BLaER1 (cell line): Measurements from ENCODE around the gene EMP2.

Experiments used
- H3K27ac ChIP-seq: shearing (Covaris generic); formaldehyde crosslinking; 2 replicates; pipeline ENCODE4 v1.8.1; 2022
- H3K27me3 ChIP-seq: shearing (Covaris generic); formaldehyde crosslinking; 2 replicates; pipeline ENCODE4 v1.8.1; 2022
- H3K36me3 ChIP-seq: shearing (Covaris generic); formaldehyde crosslinking; 2 replicates; pipeline ENCODE4 v1.8.1; 2022
- H3K4me1 ChIP-seq: shearing (Covaris generic); formaldehyde crosslinking; 2 replicates; pipeline ENCODE4 v1.8.1; 2022
- H3K4me2 ChIP-seq: shearing (Covaris generic); formaldehyde crosslinking; 2 replicates; pipeline ENCODE4 v1.8.1; 2022
- H3K4me3 ChIP-seq: shearing (Covaris generic); formaldehyde crosslinking; 2 replicates; pipeline ENCODE4 v1.8.1; 2022
- H3K9ac ChIP-seq: shearing (Covaris generic); formaldehyde crosslinking; 2 replicates; pipeline ENCODE4 v1.8.1; 2022
- H3K9me3 ChIP-seq: shearing (Covaris generic); formaldehyde crosslinking; 2 replicates; pipeline ENCODE4 v1.8.1; 2022
- H4K20me1 ChIP-seq: shearing (Covaris generic); formaldehyde crosslinking; 2 replicates; pipeline ENCODE4 v1.8.1; 2022
- Cebpa-rat ChIP-seq: shearing (Covaris generic); IDR thresholded peaks from 2 replicates; pipeline ENCODE4 v1.8.1; 2022

The EMP2 gene

DNA sequence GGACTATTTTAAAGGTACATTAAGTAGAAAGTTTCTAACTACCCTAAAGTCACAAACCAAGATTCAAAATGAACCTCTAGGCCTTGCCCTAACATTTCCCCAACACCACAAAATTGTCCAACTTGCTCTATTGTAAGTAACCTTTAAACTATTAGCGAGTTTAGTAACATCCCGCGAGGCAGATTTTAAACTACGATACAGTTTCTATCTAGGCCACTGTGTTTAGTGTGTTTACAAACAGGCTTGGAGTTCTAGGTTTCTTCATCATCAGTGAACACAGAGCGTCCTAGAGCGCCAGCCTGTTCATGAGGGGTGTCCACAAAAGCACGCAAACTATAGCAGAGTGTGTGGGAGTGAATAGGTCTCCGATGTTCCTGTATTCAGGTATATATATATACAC is 51.8 kb downstream of the EMP2 start:
- no peaks in the 10 kb centered on the region for H3K36me3 ChIP-seq
- no peak for TF ChIP-seq Cebpa-rat
- H3K27ac ChIP-seq = no peak overlapping the region
- H4K20me1 ChIP-seq = no peaks in the 10 kb centered on the region
- no peaks in the 10 kb centered on the region for H3K9me3 ChIP-seq
- no peak overlapping the region for H3K4me2 ChIP-seq
- no peaks in the 10 kb centered on the region for H3K27me3 ChIP-seq
- H3K9ac ChIP-seq = no peak overlapping the region
- no peaks in the 10 kb centered on the region for H3K4me1 ChIP-seq
- no peak overlapping the region for H3K4me3 ChIP-seq

DNA sequence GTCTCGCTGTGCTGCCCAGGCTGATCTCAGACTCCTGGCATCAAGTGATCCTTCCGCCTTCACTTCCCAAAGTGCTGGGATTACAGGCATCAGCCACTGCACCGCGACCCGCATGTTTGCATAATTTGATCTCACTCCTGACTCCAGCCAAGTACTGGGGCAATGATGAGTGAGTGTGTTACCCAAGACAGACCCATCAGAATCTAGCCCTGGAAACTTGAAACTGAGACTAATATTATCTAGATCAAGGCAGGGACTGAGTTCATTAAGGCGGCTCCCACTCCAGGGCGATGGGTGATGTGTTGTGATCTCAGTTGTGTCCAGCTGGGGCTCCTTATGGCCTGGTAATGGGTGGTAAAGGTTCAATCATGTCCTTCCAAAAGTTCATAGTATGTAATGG is 53.4 kb downstream of the EMP2 start:
- peaks cover 5% of the 10 kb centered on the region; the same call in 1 of the 2 replicates for H3K4me1 ChIP-seq
- H3K27me3 ChIP-seq = no peaks in the 10 kb centered on the region
- H3K27ac ChIP-seq = no peak overlapping the region
- H3K9ac ChIP-seq = no peak overlapping the region
- H4K20me1 ChIP-seq = no peaks in the 10 kb centered on the region
- TF ChIP-seq Cebpa-rat = no peak
- no peak overlapping the region for H3K4me2 ChIP-seq
- no peak overlapping the region for H3K4me3 ChIP-seq
- no peaks in the 10 kb centered on the region for H3K36me3 ChIP-seq
- no peaks in the 10 kb centered on the region for H3K9me3 ChIP-seq

DNA sequence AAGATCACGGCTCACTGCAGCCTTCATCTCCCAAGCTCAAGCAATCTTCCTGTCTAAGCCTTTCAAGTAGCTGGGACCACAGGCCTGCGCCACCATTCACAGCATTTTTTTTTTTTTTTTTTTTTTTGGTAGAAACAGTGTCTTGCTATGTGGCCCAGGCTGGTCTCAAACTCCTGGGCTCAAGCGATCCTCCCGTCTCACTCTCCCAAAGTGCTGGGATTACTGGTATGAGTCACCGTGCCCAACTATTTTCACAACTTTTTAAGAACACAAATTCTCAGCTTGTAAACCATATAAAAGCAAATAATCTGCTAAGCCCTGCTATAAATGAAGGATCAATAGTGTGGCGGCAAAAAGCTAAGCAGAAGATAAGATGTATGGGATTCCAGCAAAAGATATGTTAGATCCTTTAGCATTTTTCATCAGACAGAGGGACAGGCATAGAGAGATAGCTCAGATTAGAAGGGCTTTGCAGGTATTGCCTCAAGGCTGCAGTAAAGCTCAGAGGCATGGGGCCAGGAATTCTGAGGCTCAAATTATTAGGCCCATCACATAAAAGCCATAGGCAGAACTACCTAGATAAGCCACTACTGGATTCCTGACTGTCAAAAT is 55.1 kb downstream of the EMP2 start:
- no peaks in the 10 kb centered on the region for H3K27me3 ChIP-seq

DNA sequence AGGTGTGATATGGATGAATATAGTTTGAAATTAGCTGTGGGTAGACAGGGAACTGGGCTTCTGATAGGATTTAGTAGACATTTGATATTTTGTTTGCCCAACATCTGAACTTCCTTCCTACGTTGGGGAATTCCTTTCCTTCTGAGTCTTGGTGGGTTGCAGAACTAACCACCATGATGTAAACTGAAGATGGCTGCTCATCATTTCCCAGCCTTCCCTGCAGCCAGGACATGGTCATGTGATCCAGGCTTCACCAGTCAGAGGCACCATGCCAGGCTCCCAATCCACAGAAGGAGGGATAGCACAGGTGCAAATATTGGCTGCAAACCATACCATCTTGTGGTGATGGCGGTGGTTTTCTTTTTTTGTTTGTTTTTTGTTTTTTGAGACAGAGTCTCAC is 57.4 kb downstream of the EMP2 start:
- Histone ChIP-seq H3K4me3 (no peak overlapping the region), H4K20me1 (no peaks in the 10 kb centered on the region), H3K27me3 (no peaks in the 10 kb centered on the region), H3K9ac (no peak overlapping the region), H3K4me1 (peaks cover 5% of the 10 kb centered on the region; the same call in 1 of the 2 replicates), H3K36me3 (no peaks in the 10 kb centered on the region), H3K27ac (no peak overlapping the region), H3K4me2 (no peak overlapping the region), H3K9me3 (no peaks in the 10 kb centered on the region)
- no peak for TF ChIP-seq Cebpa-rat

More for the DNA sequence above, 55.1 kb downstream of the EMP2 start:
- no peak for TF ChIP-seq Cebpa-rat
- Histone ChIP-seq H3K4me2 (no peak overlapping the region), H3K9me3 (no peaks in the 10 kb centered on the region), H4K20me1 (no peaks in the 10 kb centered on the region), H3K9ac (no peak overlapping the region), H3K4me3 (no peak overlapping the region), H3K4me1 (peaks cover 5% of the 10 kb centered on the region; the same call in 1 of the 2 replicates), H3K27ac (no peak overlapping the region), H3K36me3 (no peaks in the 10 kb centered on the region)

DNA sequence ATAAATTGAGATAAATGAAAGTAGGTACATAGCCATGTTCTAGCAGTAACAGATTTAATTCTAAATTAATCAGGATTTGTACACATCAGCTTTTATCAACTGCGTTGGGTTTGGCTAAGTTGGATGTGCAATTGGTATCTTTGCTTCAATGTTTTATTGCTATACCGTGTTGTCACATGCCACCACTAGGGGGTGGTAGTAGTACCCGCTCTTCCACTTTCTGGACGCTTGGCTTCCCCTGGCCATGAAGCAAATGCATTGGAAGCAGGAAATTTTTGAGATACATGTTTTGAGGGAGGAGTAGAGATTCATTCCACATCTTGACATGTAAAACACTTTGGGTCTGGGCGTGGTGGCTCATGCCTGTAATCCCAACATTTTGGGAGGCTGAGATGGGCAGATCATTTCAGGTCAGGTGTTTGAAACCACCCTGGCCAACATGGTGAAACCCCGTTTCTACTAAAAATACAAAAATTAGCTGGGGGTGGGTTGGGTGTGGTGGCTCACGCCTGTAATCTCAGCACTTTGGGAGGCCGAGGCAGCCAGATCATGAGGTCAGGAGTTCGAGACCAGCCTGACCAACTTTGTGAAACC is 58.6 kb downstream of the EMP2 start:
- no peak for TF ChIP-seq Cebpa-rat
- H3K4me3 ChIP-seq = no peak overlapping the region
- peaks cover 5% of the 10 kb centered on the region; the same call in 1 of the 2 replicates for H3K4me1 ChIP-seq
- no peaks in the 10 kb centered on the region for H3K27me3 ChIP-seq
- no peaks in the 10 kb centered on the region for H3K36me3 ChIP-seq
- no peak overlapping the region for H3K27ac ChIP-seq
- H3K9me3 ChIP-seq = no peaks in the 10 kb centered on the region
- no peak overlapping the region for H3K4me2 ChIP-seq
- no peaks in the 10 kb centered on the region for H4K20me1 ChIP-seq
- H3K9ac ChIP-seq = no peak overlapping the region

DNA sequence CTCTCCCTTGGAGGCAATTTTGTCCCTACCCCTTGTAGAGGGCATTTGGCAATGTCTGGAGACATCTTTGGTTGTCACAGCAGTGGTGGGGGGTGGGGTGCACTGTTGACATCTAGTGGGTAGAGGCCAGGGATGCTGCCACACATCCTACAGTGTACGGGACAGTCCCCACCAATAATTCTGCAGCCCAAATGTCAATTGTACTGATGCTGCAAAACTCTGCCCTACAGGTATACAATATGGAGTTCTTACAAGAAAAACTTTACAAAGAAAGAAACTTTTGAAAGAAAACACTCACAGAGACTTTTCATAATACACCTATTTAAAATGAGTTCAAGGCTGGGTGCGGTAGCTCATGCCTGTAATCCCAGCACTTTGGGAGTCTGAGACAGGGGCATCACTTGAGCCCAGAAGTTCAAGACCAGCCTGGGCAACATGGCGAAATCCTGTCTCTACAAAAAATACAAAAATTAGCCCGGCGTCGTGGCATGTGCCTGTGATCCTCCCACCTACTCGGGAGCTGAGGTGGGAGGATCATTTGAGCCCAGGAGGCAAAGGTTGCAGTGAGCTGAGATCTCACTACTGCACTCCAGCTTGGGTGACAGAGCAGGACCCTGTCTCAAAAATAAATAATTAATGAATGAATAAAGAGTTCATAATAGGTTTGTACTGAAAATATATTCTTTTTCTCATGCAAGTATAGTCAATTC is 59.4 kb downstream of the EMP2 start:
- Histone ChIP-seq H3K27ac (no peak overlapping the region), H3K4me1 (peaks cover 5% of the 10 kb centered on the region; the same call in 1 of the 2 replicates), H3K36me3 (no peaks in the 10 kb centered on the region), H3K4me2 (no peak overlapping the region), H3K9me3 (peaks cover 3% of the 10 kb centered on the region; the same call in 1 of the 2 replicates), H3K9ac (no peak overlapping the region), H4K20me1 (no peaks in the 10 kb centered on the region), H3K27me3 (no peaks in the 10 kb centered on the region), H3K4me3 (no peak overlapping the region)
- TF ChIP-seq Cebpa-rat = no peak

DNA sequence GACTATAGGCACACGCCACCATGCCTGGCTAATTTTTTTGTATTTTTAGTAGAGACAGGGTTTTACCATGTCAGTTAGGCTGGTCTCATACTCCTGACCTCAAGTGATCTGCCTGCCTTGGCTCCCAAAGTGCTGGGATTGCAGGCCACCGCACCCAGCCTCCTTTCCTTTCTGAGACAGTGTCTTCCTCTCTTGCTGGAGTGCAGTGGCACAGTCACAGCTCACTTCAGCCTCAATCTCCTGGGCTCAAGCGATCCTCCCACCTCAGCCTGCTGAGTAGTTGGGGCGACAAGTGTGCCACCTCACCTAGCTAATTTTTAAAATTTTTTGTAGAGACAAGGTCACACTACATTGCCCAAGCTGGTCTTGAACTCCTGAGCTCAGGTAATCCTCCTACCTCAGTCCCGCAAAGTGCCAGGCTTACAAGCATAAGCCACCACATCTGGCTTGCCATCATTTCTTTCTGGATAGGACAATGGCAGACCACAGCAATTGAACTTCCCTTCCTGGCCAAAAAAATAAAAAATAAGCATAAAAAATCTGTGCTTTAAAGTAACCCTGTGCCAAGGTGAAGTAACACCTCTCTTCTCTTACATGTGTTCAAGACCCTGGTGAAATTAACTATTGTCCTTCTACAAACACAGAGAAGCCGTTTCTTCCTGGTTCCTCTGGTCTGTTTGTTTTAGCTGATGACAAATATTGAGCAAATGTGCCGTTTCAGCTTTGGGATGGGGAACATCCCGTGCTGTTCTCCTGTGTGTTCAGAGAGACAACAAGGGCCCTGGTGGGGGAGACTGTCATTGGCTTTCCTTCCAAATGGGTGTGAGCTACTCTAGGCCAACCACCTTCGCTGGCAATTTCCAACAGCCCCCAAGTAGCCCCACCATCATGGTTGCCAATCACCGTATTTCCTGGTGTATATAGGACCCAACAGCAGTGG is 60.2 kb downstream of the EMP2 start:
- no peak for TF ChIP-seq Cebpa-rat
- H3K9me3 ChIP-seq = peaks cover 3% of the 10 kb centered on the region; the same call in 1 of the 2 replicates
- no peak overlapping the region for H3K9ac ChIP-seq
- H3K4me3 ChIP-seq = no peak overlapping the region
- peaks cover 5% of the 10 kb centered on the region; the same call in 1 of the 2 replicates for H3K4me1 ChIP-seq
- no peak overlapping the region for H3K27ac ChIP-seq
- H3K4me2 ChIP-seq = no peak overlapping the region
- no peaks in the 10 kb centered on the region for H3K36me3 ChIP-seq
- H4K20me1 ChIP-seq = no peaks in the 10 kb centered on the region
- no peaks in the 10 kb centered on the region for H3K27me3 ChIP-seq

DNA sequence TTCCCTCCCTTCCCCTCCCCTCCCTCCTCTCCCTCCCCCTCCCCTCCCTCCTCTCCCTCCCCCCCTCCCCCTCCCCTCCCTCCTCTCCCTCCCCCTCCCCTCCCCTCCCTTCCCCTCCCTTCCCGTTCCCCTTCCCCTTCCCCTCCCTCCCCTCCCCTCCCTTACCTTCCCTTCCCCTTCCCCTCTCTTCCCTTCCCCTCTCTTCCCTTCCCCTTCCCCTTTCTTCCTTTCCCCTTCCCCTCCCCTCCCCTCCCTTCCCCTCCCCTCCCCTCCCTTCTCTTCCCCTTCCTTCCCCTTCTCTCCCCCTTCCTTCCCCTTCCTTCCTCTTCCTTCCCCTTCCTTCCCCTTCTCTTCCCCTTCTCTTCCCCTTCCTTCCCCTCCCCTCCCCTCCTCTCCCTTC is 61.1 kb downstream of the EMP2 start:
- H3K4me3 ChIP-seq = no peak overlapping the region
- no peaks in the 10 kb centered on the region for H3K27me3 ChIP-seq
- H3K9me3 ChIP-seq = peaks cover 3% of the 10 kb centered on the region; the same call in 1 of the 2 replicates
- H4K20me1 ChIP-seq = no peaks in the 10 kb centered on the region
- no peak for TF ChIP-seq Cebpa-rat
- no peak overlapping the region for H3K9ac ChIP-seq
- no peak overlapping the region for H3K27ac ChIP-seq
- H3K4me2 ChIP-seq = no peak overlapping the region
- no peaks in the 10 kb centered on the region for H3K36me3 ChIP-seq
- H3K4me1 ChIP-seq = peaks cover 10% of the 10 kb centered on the region; the same call in 1 of the 2 replicates

DNA sequence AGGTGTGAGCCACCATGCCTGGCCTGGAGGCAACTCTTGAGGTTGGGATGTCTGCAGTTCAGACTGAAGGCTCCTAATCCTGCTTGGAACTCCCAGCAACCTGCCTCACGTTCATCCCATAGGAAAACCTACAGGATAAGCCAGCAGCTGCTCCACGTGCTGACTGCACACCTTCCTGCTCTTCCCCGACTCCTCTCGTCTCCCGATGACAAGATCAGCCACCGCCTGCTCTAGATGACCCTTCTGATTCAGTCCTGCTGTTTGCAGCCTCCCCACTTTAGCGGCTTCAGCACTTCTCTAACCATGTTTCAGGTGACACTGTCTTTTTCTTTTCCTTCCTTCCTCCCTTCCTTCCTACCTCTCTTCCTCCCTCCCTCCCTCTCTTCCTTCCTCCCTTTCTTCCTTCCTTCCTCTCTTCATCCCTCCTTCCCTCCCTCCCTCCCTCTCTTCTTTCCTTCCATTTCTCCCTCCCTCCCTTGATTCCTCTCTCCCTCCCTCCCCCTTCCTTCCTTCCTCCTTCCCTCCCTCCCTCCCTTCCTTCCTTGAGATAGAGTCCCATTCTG is 61.8 kb downstream of the EMP2 start:
- Histone ChIP-seq H3K4me3 (no peak overlapping the region), H3K36me3 (no peaks in the 10 kb centered on the region), H3K9ac (no peak overlapping the region), H3K27ac (no peak overlapping the region), H3K27me3 (no peaks in the 10 kb centered on the region), H3K4me1 (peaks cover 10% of the 10 kb centered on the region; the same call in 1 of the 2 replicates), H3K9me3 (peaks cover 3% of the 10 kb centered on the region; the same call in 1 of the 2 replicates), H4K20me1 (no peaks in the 10 kb centered on the region), H3K4me2 (no peak overlapping the region)
- no peak for TF ChIP-seq Cebpa-rat
